Omental fat pad (tissue), 4 donors: ENCODE measurements around the gene CACNA1A. TPM values are rescaled to one million over a fixed set of nuclear protein-coding genes. Genes with fewer than 3 reads are reported as not detected.
"Not testable (repeated sequence)": the region's sequence is repeated elsewhere in the genome, so short reads cannot be mapped to it uniquely, and the experiment has no call there.

Source experiments
- ATAC-seq: fragments of 150-250 bp; one replicate; pipeline ENCODE4 v1.9.1; 2016; ENCODE audit warnings: mild to moderate bottlenecking, moderate library complexity; ENCODE audit not compliant: low FRiP score
- DNase-seq: peaks from one replicate; pipeline ENCODE4 v3.0.0-alpha.2; 2019; ENCODE audit warnings: low spot score
- total RNA-seq, 4 donors: library from RNA; depleted of rRNA; stranded (reverse); fragments of >200 nt; gene quantifications; one replicate each; pipeline ENCODE4 v1.1.0, GENCODE V29; 2016
- TF ChIP-seq, protein P1 (sequence below), 3 donors: fragments of 450-650 bp; IDR thresholded peaks; one replicate each; pipeline ENCODE4 v1.5.1; 2016 to 2017; ENCODE audit warnings: antibody characterized with exemption in 3 of 3, mild to moderate bottlenecking in 3 of 3, moderate library complexity in 2 of 3

The CACNA1A gene
- total RNA-seq, 4 donors from 2014 or later = 0.44 to 2.7 (median 0.71) TPM

GRCh38 chr19:13373599-13373998 lies 132.7 kb downstream of the CACNA1A start:
- DNase-seq = no peak
- no peak for ATAC-seq

GRCh38 chr19:13370948-13371347 lies 135.3 kb downstream of the CACNA1A start:
- DNase-seq = no peak
- no peak for ATAC-seq
- TF ChIP-seq, protein P1, sequence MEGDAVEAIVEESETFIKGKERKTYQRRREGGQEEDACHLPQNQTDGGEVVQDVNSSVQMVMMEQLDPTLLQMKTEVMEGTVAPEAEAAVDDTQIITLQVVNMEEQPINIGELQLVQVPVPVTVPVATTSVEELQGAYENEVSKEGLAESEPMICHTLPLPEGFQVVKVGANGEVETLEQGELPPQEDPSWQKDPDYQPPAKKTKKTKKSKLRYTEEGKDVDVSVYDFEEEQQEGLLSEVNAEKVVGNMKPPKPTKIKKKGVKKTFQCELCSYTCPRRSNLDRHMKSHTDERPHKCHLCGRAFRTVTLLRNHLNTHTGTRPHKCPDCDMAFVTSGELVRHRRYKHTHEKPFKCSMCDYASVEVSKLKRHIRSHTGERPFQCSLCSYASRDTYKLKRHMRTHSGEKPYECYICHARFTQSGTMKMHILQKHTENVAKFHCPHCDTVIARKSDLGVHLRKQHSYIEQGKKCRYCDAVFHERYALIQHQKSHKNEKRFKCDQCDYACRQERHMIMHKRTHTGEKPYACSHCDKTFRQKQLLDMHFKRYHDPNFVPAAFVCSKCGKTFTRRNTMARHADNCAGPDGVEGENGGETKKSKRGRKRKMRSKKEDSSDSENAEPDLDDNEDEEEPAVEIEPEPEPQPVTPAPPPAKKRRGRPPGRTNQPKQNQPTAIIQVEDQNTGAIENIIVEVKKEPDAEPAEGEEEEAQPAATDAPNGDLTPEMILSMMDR (IDR thresholded peaks at IDR 0.05) = no peak

More at GRCh38 chr19:13373599-13373998, 132.7 kb downstream of the CACNA1A start:
- TF ChIP-seq, protein P1 (IDR thresholded peaks at IDR 0.05) = no peak

GRCh38 chr19:13366529-13367143 lies 139.6 kb downstream of the CACNA1A start:
- no peak for DNase-seq
- TF ChIP-seq, protein P1 (IDR thresholded peaks at IDR 0.05) = no peak
- ATAC-seq = no peak

DNA sequence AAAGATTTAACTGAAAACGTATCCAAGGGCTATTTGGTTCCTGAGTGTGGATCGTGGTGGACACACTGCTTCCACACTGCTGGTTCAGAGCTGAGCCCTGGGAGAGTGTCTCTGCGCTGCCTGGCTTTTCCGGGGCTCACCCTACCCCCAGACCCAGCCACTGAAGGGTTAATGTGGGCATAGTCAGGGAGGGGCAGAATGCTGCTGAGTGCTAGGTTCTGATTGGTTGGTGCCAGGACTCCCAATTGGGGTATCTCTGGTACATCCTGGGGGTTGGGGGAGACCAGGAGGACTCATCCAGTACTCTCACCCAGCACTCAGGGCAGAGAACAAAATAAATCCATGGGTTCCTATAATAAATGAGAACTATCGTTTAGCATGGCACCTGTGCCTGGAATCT lies 142.3 kb downstream of the CACNA1A start:
- TF ChIP-seq, protein P1 (IDR thresholded peaks at IDR 0.05) = no peak
- no peak for ATAC-seq
- no peak for DNase-seq

GRCh38 chr19:13363245-13363644 lies 143.0 kb downstream of the CACNA1A start:
- DNase-seq (no peak), ATAC-seq (no peak)
- TF ChIP-seq, protein P1 (IDR thresholded peaks at IDR 0.05) = no peak

DNA sequence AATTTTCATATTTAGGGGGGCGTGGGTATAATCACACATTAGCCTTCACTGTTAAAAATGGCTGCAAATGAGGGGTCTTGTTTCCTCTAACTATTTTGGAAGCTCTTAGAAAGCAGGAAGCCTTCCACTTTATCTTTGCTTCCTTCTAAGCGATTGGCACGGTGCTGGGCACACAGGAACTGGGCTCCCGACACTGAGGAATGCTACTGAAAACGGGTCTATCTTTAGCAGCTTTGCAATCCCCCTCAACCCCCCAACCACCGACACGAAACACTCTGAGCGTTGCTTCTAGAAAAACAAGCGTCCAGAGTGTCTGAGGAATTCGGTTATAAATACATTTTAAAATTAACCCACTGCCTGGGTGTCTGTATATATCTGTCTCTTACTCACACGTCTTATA lies 143.6 kb downstream of the CACNA1A start:
- no peak for ATAC-seq

GRCh38 chr19:13361726-13362125 lies 144.6 kb downstream of the CACNA1A start:
- ATAC-seq, DNase-seq: not testable (repeated sequence)

More for the DNA sequence above, 143.6 kb downstream of the CACNA1A start:
- DNase-seq = no peak
- TF ChIP-seq, protein P1 (IDR thresholded peaks at IDR 0.05) = no peak
